Kidney tubule cell (primary cell): ENCODE data around the gene VSNL1.

Experiments
- DNase-seq: peaks from one replicate; pipeline ENCODE4 v3.0.0-alpha.2; 2018; ENCODE audit warnings: low spot score

The VSNL1 gene

GRCh38 chr2:17540093-17540812 is at the start of gene VSNL1:
TSS of gene VSNL1 (plus strand) at chr2:17540696. CDS start at chr2:17592075, 51,379 bp downstream.
- DNase-seq: peak; percentile 80

GRCh38 chr2:17495590-17495989 is 44.9 kb upstream of the VSNL1 start:
- DNase-seq: no peak

- DNase-seq: no peak
Measured at GRCh38 chr2:17497718-17498117, 42.8 kb upstream of the VSNL1 start.

GRCh38 chr2:17506736-17507616 is 33.5 kb upstream of the VSNL1 start:
- DNase-seq: peak; percentile 77

GRCh38 chr2:17515652-17516051 is 24.8 kb upstream of the VSNL1 start:
- DNase-seq: no peak

GRCh38 chr2:17517481-17518211 is 22.9 kb upstream of the VSNL1 start:
- no peak for DNase-seq

- peak; percentile 84 for DNase-seq
Measured at GRCh38 chr2:17518212-17519154, 22.0 kb upstream of the VSNL1 start, which contains the start of gene RAD51AP2. TSS of gene RAD51AP2 (minus strand) at chr2:17518440. CDS start at chr2:17518415, 25 bp downstream.

GRCh38 chr2:17519486-17519885 is 21.0 kb upstream of the VSNL1 start:
- DNase-seq: no peak

GRCh38 chr2:17520761-17521160 is 19.7 kb upstream of the VSNL1 start:
- DNase-seq: no peak

- DNase-seq: no peak
Measured at GRCh38 chr2:17521621-17522020, 18.9 kb upstream of the VSNL1 start.

GRCh38 chr2:17522303-17522702 is 18.2 kb upstream of the VSNL1 start:
- DNase-seq: no peak

GRCh38 chr2:17529771-17530170 is 10.7 kb upstream of the VSNL1 start:
- no peak for DNase-seq

GRCh38 chr2:17533546-17533945 is 7.0 kb upstream of the VSNL1 start:
- no peak for DNase-seq

- peak; percentile 5 for DNase-seq
Measured at GRCh38 chr2:17536416-17536815, 4.1 kb upstream of the VSNL1 start.

- DNase-seq: peak; percentile 2
Measured at GRCh38 chr2:17538022-17538843, 2.3 kb upstream of the VSNL1 start.

GRCh38 chr2:17538844-17539554 is 1.5 kb upstream of the VSNL1 start:
- peak; percentile 71 for DNase-seq

- peak; percentile 36 for DNase-seq
Measured at GRCh38 chr2:17539611-17540092, 844 bp upstream of the VSNL1 start.

GRCh38 chr2:17540813-17541530 is 476 bp downstream of the VSNL1 start:
- no peak for DNase-seq

- DNase-seq: no peak
Measured at GRCh38 chr2:17541531-17541950, 1.0 kb downstream of the VSNL1 start.
